Stomach (tissue), 4 donors: ENCODE data around the gene SLC15A2.

Experiments used
- EP300 ChIP-seq: sonication (generic); formaldehyde crosslinking; IDR thresholded peaks from one replicate; pipeline ENCODE4 v1.6.1; 2017; ENCODE audit warnings: antibody characterized with exemption
- POLR2A ChIP-seq, 4 donors: fragments of 450-650 bp; IDR thresholded peaks; one replicate each; pipeline ENCODE4 v1.6.1; 2016; ENCODE audit warnings: antibody characterized with exemption in 4 of 4, control low read depth in 2 of 4, mild to moderate bottlenecking in 1 of 4, moderate library complexity in 1 of 4
- TF ChIP-seq, protein P1 (sequence below), 7 experiments: fragments of 450-650 bp in 4 of 7; fragments of 200-600 bp in 3 of 7; sonication (generic) in 3 of 7; IDR thresholded peaks; one replicate each; pipeline ENCODE4 v1.5.1; 2016 to 2019; ENCODE audit warnings: antibody characterized with exemption in 7 of 7, control low read depth in 2 of 7, mild to moderate bottlenecking in 1 of 7

DNA sequence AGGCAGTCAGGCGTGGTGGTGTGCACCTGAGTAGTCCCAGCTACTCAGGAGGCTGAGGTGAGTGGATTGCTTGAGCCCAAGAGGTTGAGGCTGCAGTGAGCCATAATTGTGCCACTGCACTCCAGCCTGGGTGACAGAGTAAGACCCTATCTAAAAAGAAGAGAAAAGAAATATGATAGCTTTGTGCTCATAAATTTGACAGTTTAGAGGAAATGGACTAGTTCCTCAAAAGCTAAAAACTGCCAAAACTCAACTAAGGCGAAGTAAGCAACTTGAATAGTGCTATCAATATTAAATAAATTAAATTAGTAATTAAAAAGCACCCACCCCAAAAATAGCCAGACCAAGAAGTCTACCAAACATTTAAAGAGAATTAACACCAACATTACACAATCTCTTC lies 24.5 kb upstream of the SLC15A2 start:
- TF ChIP-seq, protein P1, sequence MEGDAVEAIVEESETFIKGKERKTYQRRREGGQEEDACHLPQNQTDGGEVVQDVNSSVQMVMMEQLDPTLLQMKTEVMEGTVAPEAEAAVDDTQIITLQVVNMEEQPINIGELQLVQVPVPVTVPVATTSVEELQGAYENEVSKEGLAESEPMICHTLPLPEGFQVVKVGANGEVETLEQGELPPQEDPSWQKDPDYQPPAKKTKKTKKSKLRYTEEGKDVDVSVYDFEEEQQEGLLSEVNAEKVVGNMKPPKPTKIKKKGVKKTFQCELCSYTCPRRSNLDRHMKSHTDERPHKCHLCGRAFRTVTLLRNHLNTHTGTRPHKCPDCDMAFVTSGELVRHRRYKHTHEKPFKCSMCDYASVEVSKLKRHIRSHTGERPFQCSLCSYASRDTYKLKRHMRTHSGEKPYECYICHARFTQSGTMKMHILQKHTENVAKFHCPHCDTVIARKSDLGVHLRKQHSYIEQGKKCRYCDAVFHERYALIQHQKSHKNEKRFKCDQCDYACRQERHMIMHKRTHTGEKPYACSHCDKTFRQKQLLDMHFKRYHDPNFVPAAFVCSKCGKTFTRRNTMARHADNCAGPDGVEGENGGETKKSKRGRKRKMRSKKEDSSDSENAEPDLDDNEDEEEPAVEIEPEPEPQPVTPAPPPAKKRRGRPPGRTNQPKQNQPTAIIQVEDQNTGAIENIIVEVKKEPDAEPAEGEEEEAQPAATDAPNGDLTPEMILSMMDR (IDR thresholded peaks at IDR 0.05), result no peak
- TF ChIP-seq POLR2A (IDR thresholded peaks at IDR 0.05) (no peak), EP300 (no peak)
